ENCODE data around the gene DYNC2LI1.

- TF ChIP-seq CTCF (conservative IDR thresholded peaks at IDR 0.05; ENCODE audit: low read length): no peak
- no peak for TF ChIP-seq EZH2phosphoT487 (IDR thresholded peaks at IDR 0.05; ENCODE audit: borderline replicate concordance, low read depth, low read length)
Measured at GRCh38 chr2:43737097-43737854, 36.6 kb upstream of the DYNC2LI1 start.

All from OCI-LY7 (cell line).